ENCODE data around the gene IDS. TPM values are rescaled to one million over a fixed set of nuclear protein-coding genes. Genes with fewer than 3 reads are reported as not detected.

IDS gene
- total RNA-seq, 1 experiment from 2014 or later = 78.7 TPM

DNA sequence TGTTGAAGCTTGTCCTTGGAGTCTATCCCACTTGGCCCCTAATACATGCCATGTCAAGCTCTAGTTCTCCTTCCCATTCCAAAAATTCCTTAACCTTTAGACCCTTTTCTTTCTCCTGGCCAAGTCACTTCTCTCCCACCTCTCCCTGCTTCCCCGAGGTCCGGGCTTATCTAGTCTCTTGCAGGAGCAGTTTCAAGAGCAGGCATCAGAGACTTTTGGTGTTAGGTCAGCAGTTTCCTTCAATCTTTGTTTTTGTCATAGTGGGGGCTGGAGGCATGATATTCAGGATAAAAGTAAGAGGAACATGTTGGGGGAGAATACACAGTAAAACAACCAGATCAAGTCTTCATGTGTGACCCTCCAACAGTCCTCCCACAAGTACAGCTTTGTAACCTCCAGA is 11.5 kb upstream of the IDS start:
- intact Hi-C loops (cut with micrococcal nuclease; ENCODE audit: unreplicated experiment) = no loop called here
- TF ChIP-seq, protein P1, sequence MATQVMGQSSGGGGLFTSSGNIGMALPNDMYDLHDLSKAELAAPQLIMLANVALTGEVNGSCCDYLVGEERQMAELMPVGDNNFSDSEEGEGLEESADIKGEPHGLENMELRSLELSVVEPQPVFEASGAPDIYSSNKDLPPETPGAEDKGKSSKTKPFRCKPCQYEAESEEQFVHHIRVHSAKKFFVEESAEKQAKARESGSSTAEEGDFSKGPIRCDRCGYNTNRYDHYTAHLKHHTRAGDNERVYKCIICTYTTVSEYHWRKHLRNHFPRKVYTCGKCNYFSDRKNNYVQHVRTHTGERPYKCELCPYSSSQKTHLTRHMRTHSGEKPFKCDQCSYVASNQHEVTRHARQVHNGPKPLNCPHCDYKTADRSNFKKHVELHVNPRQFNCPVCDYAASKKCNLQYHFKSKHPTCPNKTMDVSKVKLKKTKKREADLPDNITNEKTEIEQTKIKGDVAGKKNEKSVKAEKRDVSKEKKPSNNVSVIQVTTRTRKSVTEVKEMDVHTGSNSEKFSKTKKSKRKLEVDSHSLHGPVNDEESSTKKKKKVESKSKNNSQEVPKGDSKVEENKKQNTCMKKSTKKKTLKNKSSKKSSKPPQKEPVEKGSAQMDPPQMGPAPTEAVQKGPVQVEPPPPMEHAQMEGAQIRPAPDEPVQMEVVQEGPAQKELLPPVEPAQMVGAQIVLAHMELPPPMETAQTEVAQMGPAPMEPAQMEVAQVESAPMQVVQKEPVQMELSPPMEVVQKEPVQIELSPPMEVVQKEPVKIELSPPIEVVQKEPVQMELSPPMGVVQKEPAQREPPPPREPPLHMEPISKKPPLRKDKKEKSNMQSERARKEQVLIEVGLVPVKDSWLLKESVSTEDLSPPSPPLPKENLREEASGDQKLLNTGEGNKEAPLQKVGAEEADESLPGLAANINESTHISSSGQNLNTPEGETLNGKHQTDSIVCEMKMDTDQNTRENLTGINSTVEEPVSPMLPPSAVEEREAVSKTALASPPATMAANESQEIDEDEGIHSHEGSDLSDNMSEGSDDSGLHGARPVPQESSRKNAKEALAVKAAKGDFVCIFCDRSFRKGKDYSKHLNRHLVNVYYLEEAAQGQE (IDR thresholded peaks at IDR 0.05; ENCODE audit: insufficient read depth in 1 of 2, low read depth in 2 of 2, low read length in 1 of 2) = no peak
- TF ChIP-seq TCF7L2 (IDR thresholded peaks at IDR 0.05; ENCODE audit: low read depth, low read length) (no peak), POLR2AphosphoS5 (IDR thresholded peaks at IDR 0.05; ENCODE audit: low read depth, low read length) (no peak), SIN3A (IDR thresholded peaks at IDR 0.05; ENCODE audit: borderline replicate concordance, insufficient read depth, low read depth, low read length) (no peak)
- TF ChIP-seq, protein P2, sequence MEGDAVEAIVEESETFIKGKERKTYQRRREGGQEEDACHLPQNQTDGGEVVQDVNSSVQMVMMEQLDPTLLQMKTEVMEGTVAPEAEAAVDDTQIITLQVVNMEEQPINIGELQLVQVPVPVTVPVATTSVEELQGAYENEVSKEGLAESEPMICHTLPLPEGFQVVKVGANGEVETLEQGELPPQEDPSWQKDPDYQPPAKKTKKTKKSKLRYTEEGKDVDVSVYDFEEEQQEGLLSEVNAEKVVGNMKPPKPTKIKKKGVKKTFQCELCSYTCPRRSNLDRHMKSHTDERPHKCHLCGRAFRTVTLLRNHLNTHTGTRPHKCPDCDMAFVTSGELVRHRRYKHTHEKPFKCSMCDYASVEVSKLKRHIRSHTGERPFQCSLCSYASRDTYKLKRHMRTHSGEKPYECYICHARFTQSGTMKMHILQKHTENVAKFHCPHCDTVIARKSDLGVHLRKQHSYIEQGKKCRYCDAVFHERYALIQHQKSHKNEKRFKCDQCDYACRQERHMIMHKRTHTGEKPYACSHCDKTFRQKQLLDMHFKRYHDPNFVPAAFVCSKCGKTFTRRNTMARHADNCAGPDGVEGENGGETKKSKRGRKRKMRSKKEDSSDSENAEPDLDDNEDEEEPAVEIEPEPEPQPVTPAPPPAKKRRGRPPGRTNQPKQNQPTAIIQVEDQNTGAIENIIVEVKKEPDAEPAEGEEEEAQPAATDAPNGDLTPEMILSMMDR (IDR thresholded peaks at IDR 0.05) = no peak
- DNase-seq (ENCODE audit: low read depth, low spot score) (no peak), ATAC-seq (no peak)
- H3K27ac ChIP-seq (ENCODE audit: low read length) = no peak overlapping the region
- no peaks in the 10 kb centered on the region for H3K27me3 ChIP-seq (ENCODE audit: control insufficient read depth, insufficient read depth, low read length)
- POLR2A ChIA-PET = interaction anchor here (0.6 kb wide), 1 partner anchor 1178 kb away, joined by 3 read pairs; no protein-coding TSS in a partner anchor
- no TSS peak for BruUV-seq (replicated peaks)
- H3K4me1 ChIP-seq (ENCODE audit: control insufficient read depth, insufficient read depth, low read length) = no peaks in the 10 kb centered on the region
- no peak overlapping the region for H3K4me3 ChIP-seq (ENCODE audit: low read depth in 2 of 2, low read length in 2 of 2)
- CTCF ChIA-PET = no interaction called here
- H3K9me3 ChIP-seq (ENCODE audit: control insufficient read depth, insufficient read depth, low read depth, low read length) = no peaks in the 10 kb centered on the region
- in situ Hi-C loops (cut with HindIII; ENCODE audit: low pct_unique_long_range_greater_than_20kb, low sequenced_read_pairs) = loop anchor here (25.0 kb wide), 1 partner anchor 1121 kb away; no protein-coding TSS in a partner anchor
- no peaks in the 10 kb centered on the region for H3K36me3 ChIP-seq (ENCODE audit: control insufficient read depth, insufficient read depth, low read length)

GRCh38 chrX:149515954-149516602 is 11.0 kb upstream of the IDS start:
- in situ Hi-C loops (cut with HindIII; ENCODE audit: low pct_unique_long_range_greater_than_20kb, low sequenced_read_pairs) (loop anchor here (25.0 kb wide), 1 partner anchor 1121 kb away; no protein-coding TSS in a partner anchor), intact Hi-C loops (cut with micrococcal nuclease; ENCODE audit: unreplicated experiment) (no loop called here)
- TF ChIP-seq TCF7L2 (IDR thresholded peaks at IDR 0.05; ENCODE audit: low read depth, low read length) (no peak), POLR2AphosphoS5 (IDR thresholded peaks at IDR 0.05; ENCODE audit: low read depth, low read length) (no peak), SIN3A (IDR thresholded peaks at IDR 0.05; ENCODE audit: borderline replicate concordance, insufficient read depth, low read depth, low read length) (no peak)
- TF ChIP-seq, protein P1 (IDR thresholded peaks at IDR 0.05; ENCODE audit: insufficient read depth in 1 of 2, low read depth in 2 of 2, low read length in 1 of 2) = no peak
- TF ChIP-seq, protein P2 (IDR thresholded peaks at IDR 0.05) = no peak
- ChIA-PET CTCF (no interaction called here), POLR2A (interaction anchor here (0.6 kb wide), 1 partner anchor 1179 kb away, joined by 3 read pairs; no protein-coding TSS in a partner anchor)
- Histone ChIP-seq H3K27ac (ENCODE audit: low read length) (no peak overlapping the region), H3K27me3 (ENCODE audit: control insufficient read depth, insufficient read depth, low read length) (no peaks in the 10 kb centered on the region), H3K36me3 (ENCODE audit: control insufficient read depth, insufficient read depth, low read length) (no peaks in the 10 kb centered on the region), H3K4me3 (ENCODE audit: low read depth in 2 of 2, low read length in 2 of 2) (no peak overlapping the region), H3K4me1 (ENCODE audit: control insufficient read depth, insufficient read depth, low read length) (no peaks in the 10 kb centered on the region), H3K9me3 (ENCODE audit: control insufficient read depth, insufficient read depth, low read depth, low read length) (no peaks in the 10 kb centered on the region)
- ATAC-seq (no peak), DNase-seq (ENCODE audit: low read depth, low spot score) (no peak)
- no TSS peak for BruUV-seq (replicated peaks)

All from Panc1 (cell line).